Measurements from ENCODE around the gene QSOX2.

Gene QSOX2

DNA sequence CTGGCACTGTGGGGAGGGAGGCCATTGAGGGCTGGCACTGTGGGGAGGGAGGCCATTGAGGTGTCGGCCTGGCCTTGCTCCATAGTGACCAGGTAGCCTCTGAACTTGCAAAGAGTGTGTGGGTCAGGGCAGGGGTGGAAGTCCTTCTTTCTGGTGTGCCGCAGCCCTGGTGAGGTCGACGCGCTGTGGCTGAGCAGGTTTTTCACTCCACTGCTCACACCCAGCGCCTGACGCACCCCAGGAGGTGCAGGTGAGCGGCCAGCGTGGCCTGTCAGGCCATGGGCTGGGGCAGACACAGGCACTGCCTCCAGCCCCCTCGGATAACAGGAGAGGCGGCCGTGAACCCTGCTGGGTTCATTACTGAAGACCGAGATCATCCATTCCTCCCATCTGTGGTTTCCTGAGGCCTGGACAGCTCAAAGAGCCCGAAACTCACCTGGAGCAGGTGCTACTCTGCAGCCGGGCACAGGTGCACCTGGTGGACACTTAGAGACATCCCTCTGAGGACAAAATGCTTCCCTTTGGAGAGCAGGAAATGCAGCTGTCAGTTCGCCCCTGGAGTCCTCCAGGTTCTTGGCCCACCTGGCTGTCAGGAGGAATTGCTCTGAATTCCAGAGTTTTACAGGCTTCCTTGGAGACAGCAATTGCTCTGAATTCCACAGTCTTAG is 73.1 kb downstream of the QSOX2 start:
- DNase-seq (ENCODE audit: low read depth), result no peak

DNA sequence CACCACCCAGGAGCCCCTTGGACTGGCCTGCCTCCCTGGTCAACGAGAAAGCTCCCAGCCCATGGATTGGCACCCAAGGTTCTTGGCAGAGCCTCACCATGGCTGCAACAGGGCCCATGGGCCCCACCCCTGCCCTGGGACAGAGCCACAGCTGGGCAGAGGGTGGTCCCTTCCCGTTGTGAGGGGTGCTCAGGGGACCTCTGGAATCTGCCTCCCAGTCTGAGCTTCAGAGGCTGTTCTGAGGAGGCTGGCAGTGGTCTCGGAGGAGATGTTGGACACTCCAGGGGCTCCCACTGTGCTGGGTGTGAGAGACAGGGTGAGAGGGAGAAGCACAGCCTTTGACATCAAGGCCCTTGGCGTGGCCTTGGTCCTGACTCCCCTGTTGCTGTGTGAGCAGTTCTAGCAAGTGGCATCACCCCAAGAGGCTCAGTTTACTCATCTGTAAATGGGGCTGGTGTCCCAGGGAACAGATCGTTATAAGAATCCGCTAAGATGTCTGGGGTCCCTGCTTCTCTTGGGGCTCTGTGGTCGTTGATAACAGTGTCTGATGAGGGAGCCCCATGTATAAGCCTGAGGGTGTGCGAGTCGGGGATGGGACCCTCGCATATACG is 73.7 kb downstream of the QSOX2 start:
- no peak for DNase-seq (ENCODE audit: low read depth)

DNA sequence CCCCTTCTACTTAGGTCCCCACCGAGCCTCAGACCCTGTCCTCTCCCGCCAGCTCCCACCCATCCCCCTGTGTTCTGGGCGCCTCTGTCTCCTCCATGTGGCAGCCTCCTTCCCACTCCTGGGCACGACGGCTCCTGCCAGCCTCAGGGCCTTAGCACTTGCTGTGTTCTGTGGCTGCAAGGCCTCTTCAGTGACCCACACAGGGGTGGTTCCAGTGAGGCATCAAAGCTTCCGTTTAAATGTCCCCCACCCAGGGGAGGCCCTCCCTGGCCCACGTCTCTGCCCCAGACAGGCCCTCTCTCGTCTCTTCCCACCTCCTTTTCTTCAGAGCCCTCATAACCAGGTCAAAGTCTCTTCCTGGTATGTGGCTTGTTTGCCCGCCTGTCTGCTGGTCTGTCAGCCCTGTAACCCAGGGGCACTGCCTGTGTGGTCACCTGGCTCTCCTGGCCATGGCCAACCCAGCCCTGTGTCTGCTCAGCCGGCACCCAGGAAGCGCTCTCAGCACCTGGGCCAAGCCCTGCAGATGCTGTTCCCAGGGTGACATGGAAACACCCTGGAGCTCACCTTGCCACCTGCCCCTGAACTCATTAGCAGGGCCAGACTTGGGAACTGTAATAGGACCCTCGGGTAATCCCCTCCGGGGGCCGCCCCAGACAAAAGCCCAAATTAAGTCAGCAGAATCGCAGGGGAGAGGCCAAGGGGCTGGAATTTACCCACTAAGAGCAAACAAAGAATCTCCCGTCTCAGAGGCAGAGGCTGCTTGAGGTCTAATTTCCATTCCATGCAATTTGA is 74.4 kb downstream of the QSOX2 start:
- DNase-seq (ENCODE audit: low read depth), result no peak

DNA sequence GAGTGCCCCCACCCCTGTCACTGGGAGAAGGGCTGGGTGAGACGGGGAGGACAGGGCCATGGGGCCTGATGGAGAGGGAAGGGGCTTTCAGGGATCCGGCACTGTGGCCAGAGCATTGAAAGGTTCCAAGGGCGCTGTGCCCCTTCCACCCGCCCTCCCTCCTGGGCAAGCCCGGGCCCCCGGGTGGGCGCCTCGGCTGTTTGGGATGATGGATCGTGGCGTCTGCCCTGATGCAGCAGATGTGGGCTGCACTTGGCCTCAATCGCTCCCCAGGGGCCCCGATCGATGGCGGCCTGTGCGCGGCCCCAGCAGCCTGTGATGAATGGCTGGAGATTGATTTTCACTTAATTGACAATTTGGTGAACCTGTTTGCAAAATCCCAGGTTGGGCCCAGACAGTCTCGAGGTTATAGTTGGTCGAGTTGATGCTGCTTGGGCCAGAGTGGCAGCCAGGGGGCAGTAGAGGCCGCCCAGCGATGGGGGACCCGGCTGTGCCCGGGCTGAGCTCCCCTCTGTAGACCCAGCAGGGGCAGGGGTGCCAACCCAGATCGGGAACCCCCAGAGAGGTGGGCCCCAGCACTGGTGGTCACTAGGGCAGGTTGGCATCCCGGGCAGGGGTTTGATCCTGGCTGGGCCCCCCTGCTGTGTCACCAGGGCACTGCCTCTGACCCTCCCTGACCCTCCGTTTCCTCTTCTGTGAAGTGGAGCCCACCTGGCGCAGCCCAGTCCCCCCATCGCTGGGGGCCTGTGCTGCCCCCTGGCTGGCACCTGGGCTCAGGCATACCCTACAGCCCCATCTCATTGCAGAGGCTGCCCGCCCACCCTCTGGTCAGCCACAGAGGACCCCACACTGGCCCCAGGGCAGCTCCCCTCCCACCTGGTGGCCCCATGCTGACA is 75.4 kb downstream of the QSOX2 start:
- DNase-seq (ENCODE audit: low read depth), result no peak

- DNase-seq (ENCODE audit: low read depth), result no peak
Observed at GRCh38 chr9:136169495-136169894, 76.1 kb downstream of the QSOX2 start.

GRCh38 chr9:136163248-136163850 is 82.3 kb downstream of the QSOX2 start:
- no peak for DNase-seq (ENCODE audit: low read depth)

GRCh38 chr9:136160995-136161610 is 84.5 kb downstream of the QSOX2 start:
- DNase-seq (ENCODE audit: low read depth), result no peak

- no peak for DNase-seq (ENCODE audit: low read depth)
Observed at GRCh38 chr9:136160381-136160841, 85.2 kb downstream of the QSOX2 start.

DNA sequence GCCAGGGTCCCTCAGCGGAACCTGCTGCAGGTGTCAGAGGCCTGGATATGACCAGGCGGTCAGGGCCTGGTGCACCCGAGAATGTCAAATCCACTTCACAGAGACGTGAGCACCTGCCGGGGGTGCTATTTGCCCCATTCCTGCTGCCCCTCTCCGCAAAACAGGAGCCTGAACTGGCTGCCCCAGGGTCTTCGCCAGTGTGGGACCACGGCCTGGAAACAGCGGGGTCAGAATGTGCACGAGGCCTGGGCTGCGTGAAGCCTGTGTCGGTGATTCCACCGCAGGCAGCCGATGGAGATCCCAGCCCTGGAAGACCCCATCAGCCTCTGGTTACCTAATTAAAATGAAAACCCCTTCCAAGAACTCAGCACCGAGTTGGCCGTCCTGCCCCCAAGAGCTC is 85.8 kb downstream of the QSOX2 start:
- DNase-seq (ENCODE audit: low read depth), result no peak

DNA sequence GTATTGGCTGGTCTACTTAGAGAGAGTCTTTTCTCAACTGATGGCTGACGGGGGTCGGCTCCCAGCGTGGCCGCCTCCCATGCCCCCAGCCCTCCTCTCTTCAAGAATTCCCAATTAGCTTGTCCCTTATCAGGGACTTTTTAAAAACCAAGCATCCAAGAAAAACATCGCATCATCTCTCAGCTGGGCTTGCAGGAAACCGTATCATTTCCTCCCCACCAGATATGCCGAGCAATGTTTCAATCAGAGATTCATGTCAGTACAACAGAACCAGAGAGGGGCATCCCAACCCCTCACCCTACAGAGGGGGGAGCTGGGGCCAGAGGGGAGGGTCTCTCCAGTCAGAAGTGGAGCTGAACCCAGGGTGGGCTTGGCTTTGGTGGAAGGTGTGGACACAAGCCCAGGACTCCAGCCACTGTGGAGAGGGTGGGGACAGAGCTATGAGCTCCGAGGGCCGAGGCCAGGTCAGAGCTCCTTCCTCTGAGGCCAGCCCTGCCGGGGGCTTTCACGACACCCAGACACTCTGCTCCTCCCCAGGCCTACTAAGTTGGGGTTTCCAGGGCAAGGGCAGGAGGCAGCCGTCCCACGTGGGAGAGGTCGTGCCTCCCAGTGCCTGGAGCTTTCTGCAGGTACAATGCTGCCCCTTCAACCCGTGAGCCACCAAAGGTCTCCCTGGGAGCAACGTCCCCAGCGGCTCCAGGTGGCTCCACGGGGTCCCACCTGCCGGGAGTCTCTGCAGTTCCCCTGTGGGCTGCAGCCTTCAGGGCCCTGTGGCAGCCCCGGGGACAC is 87.9 kb downstream of the QSOX2 start:
- no peak for DNase-seq (ENCODE audit: low read depth)
